Astrocyte (in vitro differentiated cells and primary cell): ENCODE results near the gene PPFIBP1.

Experiments used
- EZH2 ChIP-seq: IDR thresholded peaks from 2 replicates; pipeline ENCODE4 v1.6.1; 2012; ENCODE audit warnings: mild to moderate bottlenecking, low read length, inconsistent platforms; ENCODE audit not compliant: insufficient read depth
- TF ChIP-seq, protein P1 (sequence below): IDR thresholded peaks from 2 replicates; pipeline ENCODE4 v1.5.1; 2011; ENCODE audit warnings: low read depth, mild to moderate bottlenecking, inconsistent platforms, low read length, moderate library complexity; ENCODE audit not compliant: insufficient read depth

DNA sequence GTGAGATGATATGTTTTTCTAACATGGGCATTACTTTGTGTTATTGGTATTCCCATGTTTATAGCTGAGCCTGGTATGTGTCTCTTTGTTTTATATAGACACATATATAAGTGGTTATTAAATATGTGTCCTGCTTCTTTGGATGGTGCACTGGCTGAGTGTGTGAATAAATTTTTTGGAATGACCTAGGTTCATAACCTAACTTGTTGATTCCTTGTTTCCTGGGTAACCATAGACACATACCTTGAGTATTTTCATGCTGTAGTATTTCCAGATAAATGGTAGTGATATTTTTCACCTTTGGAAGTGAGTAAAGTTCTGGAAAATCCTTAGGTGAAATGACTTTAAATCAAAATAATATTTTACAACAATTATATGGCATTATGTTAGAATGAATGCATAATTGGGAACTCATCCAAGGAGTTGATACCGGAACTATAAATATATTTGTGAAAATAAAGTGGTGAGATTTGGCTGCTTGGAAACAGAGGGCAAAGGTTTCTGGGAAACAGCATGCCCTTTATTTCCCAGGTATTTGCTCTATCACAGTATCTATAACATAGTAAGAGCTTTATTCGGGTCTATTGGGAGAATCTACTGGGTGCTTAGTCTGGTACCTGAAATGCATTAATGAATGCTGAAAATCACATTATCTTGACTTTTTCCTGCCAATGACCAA, 107.9 kb downstream of the PPFIBP1 start:
- TF ChIP-seq EZH2: no peak
- TF ChIP-seq, protein P1, sequence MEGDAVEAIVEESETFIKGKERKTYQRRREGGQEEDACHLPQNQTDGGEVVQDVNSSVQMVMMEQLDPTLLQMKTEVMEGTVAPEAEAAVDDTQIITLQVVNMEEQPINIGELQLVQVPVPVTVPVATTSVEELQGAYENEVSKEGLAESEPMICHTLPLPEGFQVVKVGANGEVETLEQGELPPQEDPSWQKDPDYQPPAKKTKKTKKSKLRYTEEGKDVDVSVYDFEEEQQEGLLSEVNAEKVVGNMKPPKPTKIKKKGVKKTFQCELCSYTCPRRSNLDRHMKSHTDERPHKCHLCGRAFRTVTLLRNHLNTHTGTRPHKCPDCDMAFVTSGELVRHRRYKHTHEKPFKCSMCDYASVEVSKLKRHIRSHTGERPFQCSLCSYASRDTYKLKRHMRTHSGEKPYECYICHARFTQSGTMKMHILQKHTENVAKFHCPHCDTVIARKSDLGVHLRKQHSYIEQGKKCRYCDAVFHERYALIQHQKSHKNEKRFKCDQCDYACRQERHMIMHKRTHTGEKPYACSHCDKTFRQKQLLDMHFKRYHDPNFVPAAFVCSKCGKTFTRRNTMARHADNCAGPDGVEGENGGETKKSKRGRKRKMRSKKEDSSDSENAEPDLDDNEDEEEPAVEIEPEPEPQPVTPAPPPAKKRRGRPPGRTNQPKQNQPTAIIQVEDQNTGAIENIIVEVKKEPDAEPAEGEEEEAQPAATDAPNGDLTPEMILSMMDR: no peak
